Hippocampal formation (tissue), 2 donors: ENCODE measurements around the gene TRIM58.

Experiments
- DNase-seq, 2 donors: peaks; one replicate each; lab custom pipeline; 2025; lab: John Stamatoyannopoulos, UW

Gene TRIM58

DNA sequence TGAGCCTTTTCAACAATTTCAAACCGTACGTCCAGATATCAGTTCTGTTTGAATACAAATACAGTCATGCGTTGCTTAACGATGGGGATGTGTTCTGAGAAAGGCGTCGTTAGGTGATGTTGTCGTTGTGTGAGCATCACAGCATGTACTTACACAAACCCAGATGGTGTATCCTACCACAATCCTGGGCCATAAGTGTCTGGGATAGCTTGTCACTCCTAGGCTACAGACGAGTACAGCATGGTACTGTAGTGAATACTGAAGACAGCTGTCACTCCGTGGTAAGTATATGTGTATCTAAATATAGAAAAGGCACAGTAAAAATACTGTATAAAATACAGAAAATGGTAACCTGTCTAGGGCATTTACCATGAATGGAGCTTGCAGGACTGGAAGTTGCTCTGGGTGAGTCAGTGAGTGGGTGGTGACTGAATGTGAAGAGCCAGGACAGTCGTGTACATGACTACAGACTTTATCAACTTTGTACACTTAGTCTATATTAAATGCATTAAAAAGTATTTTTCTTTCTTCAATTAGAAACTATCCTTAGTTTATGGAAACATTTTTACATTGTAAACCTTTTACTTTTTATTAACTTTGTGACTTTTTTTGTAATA lies 27.9 kb downstream of the TRIM58 start:
- peak in 1 of 2 donors; percentile 1 for DNase-seq

DNA sequence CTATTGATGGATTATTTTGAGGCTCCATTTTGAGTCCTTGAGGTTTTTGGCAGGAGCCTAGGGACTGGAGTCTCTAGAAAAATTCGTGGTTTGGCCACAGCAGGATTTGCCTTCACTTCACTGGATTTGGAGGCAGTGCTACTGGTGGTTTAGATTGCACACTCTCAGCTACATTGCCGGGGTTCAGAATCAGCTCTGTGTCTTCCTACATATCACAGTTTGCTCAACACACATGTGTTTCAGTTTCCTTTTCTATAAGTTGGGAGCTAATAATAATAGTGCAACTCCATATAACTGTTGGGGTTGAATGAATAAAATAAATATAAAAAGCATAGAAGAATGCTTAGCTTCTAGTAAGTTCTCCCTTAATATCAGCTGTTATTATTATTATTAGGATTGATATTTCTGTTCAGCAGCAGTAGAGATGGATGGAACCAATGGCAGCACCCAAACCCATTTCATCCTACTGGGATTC lies 38.2 kb downstream of the TRIM58 start, which contains the start of gene OR2W3:
TSS of gene OR2W3 (plus strand) at position 425 of the 475 bp plus-strand sequence. CDS start at position 425, 0 bp downstream.
- DNase-seq: no peak

- no peak for DNase-seq
These were observed 39.0 kb downstream of the TRIM58 start for GRCh38 chr1:247895976-247896375.

- no peak for DNase-seq
These were observed 47.1 kb downstream of the TRIM58 start for GRCh38 chr1:247904122-247904521.

- no peak for DNase-seq
These were observed 48.2 kb downstream of the TRIM58 start for GRCh38 chr1:247905181-247905580.

- DNase-seq: no peak
These were observed 49.0 kb downstream of the TRIM58 start for GRCh38 chr1:247905910-247906503.

DNA sequence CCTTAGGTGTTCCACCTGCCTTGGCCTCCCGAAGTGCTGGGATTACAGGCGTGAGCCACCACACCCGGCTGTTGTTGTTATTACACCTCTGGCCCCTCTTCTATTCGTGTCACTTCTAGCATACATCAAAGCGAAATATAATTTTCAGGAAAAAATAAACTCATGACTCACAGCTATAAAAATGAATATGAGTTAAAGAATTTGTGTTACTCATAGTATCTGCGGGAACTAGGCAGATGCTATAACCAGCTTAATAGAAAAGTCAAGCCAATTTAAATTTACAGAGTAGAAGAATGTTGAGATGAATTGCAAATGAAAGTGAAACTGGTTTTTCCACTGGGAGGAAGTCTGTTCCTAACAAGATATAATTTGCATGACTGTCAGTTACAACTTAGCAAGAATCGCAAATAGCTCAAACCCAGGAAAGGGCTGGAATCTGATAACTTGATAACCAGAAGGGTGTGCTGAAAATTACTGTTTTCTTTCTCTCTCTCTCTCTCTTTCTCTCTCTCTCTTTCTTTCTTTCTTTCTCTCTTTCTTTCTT lies 49.6 kb downstream of the TRIM58 start:
- DNase-seq: no peak

DNA sequence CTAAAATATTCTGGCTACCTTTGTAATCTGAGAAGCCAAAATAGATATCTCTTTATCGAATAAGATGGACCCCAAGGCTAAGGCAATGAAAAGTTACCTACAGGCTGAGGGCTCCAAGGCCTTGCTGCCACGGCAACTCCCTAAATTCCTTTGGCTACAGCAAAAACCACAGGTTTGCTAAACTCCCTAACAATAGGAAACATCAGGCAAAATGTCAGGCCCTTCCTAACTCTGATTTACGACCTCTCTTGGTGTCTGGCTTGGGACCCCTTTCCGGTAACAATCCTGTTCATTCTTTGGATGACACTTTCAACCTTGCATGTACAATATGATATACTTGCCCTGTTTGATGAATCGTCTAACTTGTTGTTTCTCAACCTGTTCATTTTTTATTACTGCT lies 51.8 kb downstream of the TRIM58 start:
- no peak for DNase-seq

GRCh38 chr1:247913786-247914185 lies 56.8 kb downstream of the TRIM58 start:
- no peak for DNase-seq

- DNase-seq: no peak
These were observed 58.1 kb downstream of the TRIM58 start for GRCh38 chr1:247914941-247915662.

DNA sequence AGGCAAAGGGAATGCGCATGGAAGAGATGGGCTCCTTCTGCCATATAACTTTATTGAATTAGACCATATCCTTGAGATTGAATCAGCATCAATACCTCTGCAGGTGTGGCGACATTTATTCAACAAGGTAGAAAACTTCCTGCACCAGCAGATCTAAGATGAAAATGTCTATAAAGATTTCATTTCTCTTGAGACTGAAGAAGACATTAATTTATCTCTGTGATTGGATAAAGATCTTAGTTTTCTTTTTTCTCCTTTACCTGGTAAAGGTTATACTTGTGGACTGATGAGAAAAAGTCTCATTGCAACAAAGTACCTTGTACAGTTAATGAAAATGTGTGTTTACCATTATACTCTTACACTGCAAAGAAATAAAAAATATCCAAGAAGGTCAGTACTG lies 63.0 kb downstream of the TRIM58 start, which contains the start of gene OR2T8:
TSS of gene OR2T8 (plus strand) at position 301 of the 400 bp plus-strand sequence. CDS start 766 bp downstream, outside the sequence.
- no peak for DNase-seq

DNA sequence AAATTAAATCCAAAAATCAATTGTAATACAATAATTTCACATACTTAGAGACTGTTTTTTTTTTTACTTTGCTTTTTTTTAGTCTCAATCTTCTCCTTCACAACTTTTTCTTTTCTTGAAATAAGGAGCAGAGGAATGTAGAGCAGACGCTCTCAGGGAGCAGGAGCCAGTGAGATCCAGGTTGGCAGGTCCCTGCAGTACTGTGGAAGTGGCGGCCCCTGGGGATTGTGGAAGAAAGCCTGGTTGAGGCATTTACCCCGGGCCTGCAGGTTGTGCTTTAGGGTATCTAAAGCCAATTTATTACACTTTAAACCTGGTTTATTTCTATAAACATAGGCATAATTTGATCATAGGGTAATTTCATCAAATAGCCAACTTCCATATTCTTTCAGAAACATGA lies 67.0 kb downstream of the TRIM58 start:
- no peak for DNase-seq

DNA sequence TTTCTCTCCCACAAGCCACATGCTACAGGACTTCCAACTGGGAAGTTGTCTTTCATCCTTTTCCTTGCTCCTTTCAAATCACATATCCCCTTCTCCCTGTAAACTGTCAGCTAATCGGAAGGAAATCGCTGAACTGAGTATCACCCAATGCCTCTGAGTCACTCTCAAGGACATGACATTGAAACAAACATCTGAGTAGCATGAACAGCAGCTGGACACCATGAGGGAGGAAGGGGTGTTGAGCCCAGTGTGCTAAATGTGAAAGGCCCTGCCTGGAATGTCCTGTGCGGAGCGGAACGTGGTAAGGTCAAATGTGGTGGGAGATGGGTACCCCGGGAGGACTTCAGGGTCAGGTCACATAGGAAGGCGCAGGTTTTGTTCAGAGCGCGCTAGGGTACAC lies 67.9 kb downstream of the TRIM58 start, which contains the start of gene OR2AJ1:
TSS of gene OR2AJ1 (plus strand) at position 22 of the 400 bp plus-strand sequence. CDS start 8,880 bp downstream, outside the sequence.
- no peak for DNase-seq
